ENCODE measurements around the gene ARID3B.

The ARID3B gene

DNA sequence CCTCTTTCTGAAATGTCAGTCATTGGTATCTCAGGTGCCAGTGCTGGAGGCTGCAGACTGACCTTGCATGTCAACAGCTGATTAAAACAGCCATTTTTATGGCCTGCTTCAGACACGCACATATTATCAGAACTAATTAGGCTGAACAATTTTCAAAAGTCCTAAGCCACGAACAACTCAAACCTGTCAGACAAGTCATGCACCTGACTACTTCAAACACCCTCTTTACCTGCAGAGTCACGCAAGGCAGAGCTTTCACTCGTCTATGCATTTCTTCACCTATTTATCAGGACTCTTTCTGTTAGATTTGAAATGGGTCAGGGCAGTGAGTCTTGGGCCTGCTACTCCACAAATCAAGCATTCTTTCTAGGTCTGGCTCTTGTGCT lies 101.3 kb downstream of the ARID3B start:
- DNase-seq (ENCODE audit: low read depth, low spot score) = no peak

DNA sequence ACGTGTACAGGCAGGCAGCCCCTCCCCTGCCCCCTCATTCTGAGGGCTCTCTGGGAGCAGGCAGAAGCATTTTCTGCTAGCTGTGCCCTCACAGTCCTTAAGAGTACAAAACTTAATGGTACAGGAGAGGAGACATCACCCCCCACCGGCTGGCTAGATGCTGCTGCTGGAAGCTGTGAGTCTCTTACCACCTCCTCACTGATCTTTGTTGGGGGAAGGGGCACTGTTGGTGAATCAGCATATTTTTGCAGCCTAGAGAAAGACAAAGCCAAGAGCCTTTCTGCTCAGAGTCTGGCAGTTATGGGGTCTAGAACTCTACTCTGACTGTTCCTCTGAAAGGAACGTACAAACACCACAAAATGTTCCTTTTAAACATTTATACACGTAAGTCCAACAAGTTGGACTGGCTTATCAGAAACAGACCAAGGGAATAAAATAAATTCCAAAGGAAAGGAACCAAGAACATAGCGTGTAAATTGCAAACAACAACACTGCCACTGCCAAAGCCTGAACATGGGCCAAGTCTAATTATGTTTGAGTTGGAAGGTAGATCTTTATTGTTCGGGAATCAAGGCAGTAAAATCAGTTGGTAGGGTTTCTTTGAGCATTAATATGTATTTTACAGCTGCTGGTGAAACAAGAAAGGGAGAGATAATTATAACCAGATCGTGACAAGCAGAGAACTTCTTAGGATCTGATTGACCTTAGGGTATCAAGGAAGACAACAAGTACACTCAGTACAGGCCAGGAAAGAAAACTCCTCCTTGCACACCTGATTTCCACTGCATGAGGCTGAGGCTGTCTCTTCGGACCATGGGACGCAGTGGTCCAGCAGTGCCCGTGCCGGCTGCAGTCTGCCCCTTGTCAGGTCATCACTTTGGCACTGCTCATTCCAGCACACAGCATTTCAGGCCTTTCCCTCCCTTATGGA lies 102.0 kb downstream of the ARID3B start:
- DNase-seq (ENCODE audit: low read depth, low spot score) = peak; percentile 87

DNA sequence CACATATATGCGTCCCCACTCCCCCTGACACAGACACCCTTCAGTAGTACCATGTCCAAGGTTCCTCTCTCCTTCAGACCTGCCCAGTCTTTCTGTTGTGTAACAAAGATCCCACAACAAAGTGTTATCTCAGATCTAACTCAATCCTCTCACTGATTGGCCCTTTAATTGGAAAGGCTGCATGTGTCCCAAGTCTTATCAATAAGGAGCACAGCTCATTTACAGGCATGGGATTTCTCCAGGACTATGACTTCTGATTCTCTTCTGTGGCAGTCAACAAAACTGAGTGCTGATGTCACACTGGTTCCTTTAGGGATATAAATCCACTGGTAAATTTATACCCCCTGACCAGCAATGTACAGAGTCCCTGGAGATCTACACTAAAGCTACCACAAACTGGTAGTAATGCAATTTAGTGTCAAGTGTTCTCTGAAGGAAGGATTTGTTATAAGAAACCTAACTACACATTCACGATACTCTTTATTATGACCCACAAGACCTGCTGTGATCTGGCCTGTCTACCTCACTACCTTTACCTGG lies 102.7 kb downstream of the ARID3B start:
- no peak for DNase-seq (ENCODE audit: low read depth, low spot score)

DNA sequence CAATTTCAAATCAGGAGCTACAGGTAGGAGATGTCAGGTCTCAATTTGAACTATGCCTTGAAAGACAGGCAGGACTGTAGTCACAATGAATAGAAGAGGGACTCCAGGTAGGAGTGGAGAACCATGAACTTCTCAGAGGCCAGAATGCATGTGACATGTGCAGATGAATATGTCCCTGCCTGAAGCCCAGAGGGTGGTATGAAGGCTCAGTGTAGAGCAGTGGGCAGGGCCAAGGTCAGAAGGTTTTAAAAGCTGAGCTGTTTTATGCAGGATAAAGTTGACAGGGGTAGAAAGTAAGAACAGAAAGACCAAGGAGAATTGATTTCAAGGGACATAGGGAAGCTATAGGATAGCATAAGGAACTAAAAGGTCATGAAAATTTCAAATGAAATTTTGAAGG lies 105.5 kb downstream of the ARID3B start:
- DNase-seq (ENCODE audit: low read depth, low spot score) = no peak

Measured in astrocyte of the hippocampus (primary cell).